ENCODE data around the gene MYO1C.
"Not testable (repeated sequence)": the region's sequence is repeated elsewhere in the genome, so short reads cannot be mapped to it uniquely, and the experiment has no call there.

GRCh38 chr17:1445695-1446094 lies 46.8 kb downstream of the MYO1C start:
- TF ChIP-seq CTCF, POLR2A (IDR thresholded peaks at IDR 0.05): not testable (repeated sequence)
